HepG2 (cell line): ENCODE data around the gene INO80B. TPM values are rescaled to one million over a fixed set of nuclear protein-coding genes. Genes with fewer than 3 reads are reported as not detected.

ENCODE experiments used
- CAMTA2 ChIP-seq: sonication (generic); formaldehyde crosslinking; IDR thresholded peaks from 2 replicates; pipeline ENCODE4 v1.4.0; 2020; ENCODE audit warnings: mild to moderate bottlenecking, missing genetic modification reagents, borderline replicate concordance
- CCDC6 ChIP-seq: sonication (generic); formaldehyde crosslinking; IDR thresholded peaks from 2 replicates; pipeline ENCODE4 v1.8.1; 2022; ENCODE audit warnings: mild to moderate bottlenecking, missing genetic modification reagents, moderate library complexity
- EED ChIP-seq: sonication (generic); formaldehyde crosslinking; IDR thresholded peaks from 2 replicates; pipeline ENCODE4 v1.5.0; 2020; ENCODE audit warnings: mild to moderate bottlenecking, missing genetic modification reagents
- EHMT2 ChIP-seq: fragments of 200-600 bp; sonication (generic); IDR thresholded peaks from 2 replicates; pipeline ENCODE4 v1.7.0; 2017; ENCODE audit warnings: antibody characterized with exemption, low read depth, low read length, borderline replicate concordance
- GABPA ChIP-seq, 2 experiments: IDR thresholded peaks; 2 replicates each; pipeline ENCODE4 v1.6.1; 2011 to 2016; ENCODE audit warnings: low read depth in 2 of 2, low read length in 1 of 2, missing biosample characterization in 1 of 2, missing genetic modification characterization in 1 of 2
- KDM2A ChIP-seq: sonication (generic); formaldehyde crosslinking; IDR thresholded peaks from 2 replicates; pipeline ENCODE4 v1.4.0; 2020; ENCODE audit warnings: low read depth, missing genetic modification reagents, borderline replicate concordance
- MAZ ChIP-seq, 2 experiments: sonication (generic) in 1 of 2; formaldehyde crosslinking in 1 of 2; IDR thresholded peaks; 2 replicates each; pipeline versions ENCODE4 v1.5.0 to v1.6.1; 2012 to 2020; ENCODE audit warnings: low read depth in 2 of 2, mild to moderate bottlenecking in 2 of 2, borderline replicate concordance in 1 of 2, improper control_type of control experiment in 1 of 2, low read length in 1 of 2, missing genetic modification reagents in 1 of 2, moderate library complexity in 1 of 2
- MYPOP ChIP-seq: sonication (generic); formaldehyde crosslinking; IDR thresholded peaks from 2 replicates; pipeline ENCODE4 v1.8.1; 2023; ENCODE audit warnings: mild to moderate bottlenecking, moderate library complexity, missing genetic modification reagents
- PCBP2 ChIP-seq: fragments of 200-400 bp; formaldehyde crosslinking; optimal IDR thresholded peaks from 2 replicates; pipeline ENCODE3; 2018; ENCODE audit warnings: low read length, low read depth; ENCODE audit not compliant: poor library complexity, severe bottlenecking
- PHF5A ChIP-seq: IDR thresholded peaks from one replicate; pipeline ENCODE4 v1.6.1; 2018; ENCODE audit warnings: low read depth, missing genetic modification reagents; ENCODE audit not compliant: unreplicated experiment
- POLR2AphosphoS2 ChIP-seq: IDR thresholded peaks from 2 replicates; pipeline ENCODE4 v1.6.1; 2011; ENCODE audit warnings: low read depth, low read length, improper control_type of control experiment
- RAD21 ChIP-seq: fragments of 450-650 bp; formaldehyde crosslinking; IDR thresholded peaks from 2 replicates; pipeline ENCODE4 v1.5.0; 2020; ENCODE audit warnings: mild to moderate bottlenecking
- RFX1 ChIP-seq: fragments of 450-650 bp; IDR thresholded peaks from 2 replicates; pipeline ENCODE4 v1.6.1; 2017
- RXRA ChIP-seq: sonication (generic); formaldehyde crosslinking; IDR thresholded peaks from 2 replicates; pipeline ENCODE4 v1.5.1; 2020; ENCODE audit warnings: missing genetic modification reagents
- SATB2 ChIP-seq: sonication (generic); formaldehyde crosslinking; IDR thresholded peaks from 2 replicates; pipeline ENCODE4 v1.5.0; 2020; ENCODE audit warnings: missing genetic modification reagents
- SP140L ChIP-seq: sonication (generic); formaldehyde crosslinking; IDR thresholded peaks from 2 replicates; pipeline ENCODE4 v1.4.0; 2020; ENCODE audit warnings: missing genetic modification reagents, borderline replicate concordance
- SRY ChIP-seq: sonication (generic); formaldehyde crosslinking; IDR thresholded peaks from 2 replicates; pipeline ENCODE4 v1.8.0; 2022; ENCODE audit warnings: mild to moderate bottlenecking, missing genetic modification reagents
- TCF12 ChIP-seq, 2 experiments: fragments of 450-650 bp in 1 of 2; sonication (generic) in 1 of 2; formaldehyde crosslinking in 1 of 2; IDR thresholded peaks; 2 replicates each; pipeline versions ENCODE4 v1.6.1 to v1.8.0; 2017 to 2022; ENCODE audit warnings: antibody characterized with exemption in 1 of 2, mild to moderate bottlenecking in 1 of 2, missing genetic modification reagents in 1 of 2, moderate library complexity in 1 of 2
- TGIF2 ChIP-seq: IDR thresholded peaks from 2 replicates; pipeline ENCODE4 v1.6.1; 2016; ENCODE audit warnings: control low read depth, missing compliant biosample characterization
- YY1 ChIP-seq: IDR thresholded peaks from 2 replicates; pipeline ENCODE4 v1.6.1; 2011; ENCODE audit warnings: low read length, low read depth, moderate library complexity, mild to moderate bottlenecking; ENCODE audit not compliant: insufficient read depth, insufficient replicate concordance
- ZNF33A ChIP-seq: sonication (generic); formaldehyde crosslinking; IDR thresholded peaks from 2 replicates; pipeline ENCODE4 v1.5.1; 2020; ENCODE audit warnings: missing genetic modification reagents, mild to moderate bottlenecking, moderate library complexity, borderline replicate concordance
- ZNF343 ChIP-seq: sonication (generic); formaldehyde crosslinking; IDR thresholded peaks from 2 replicates; pipeline ENCODE4 v1.4.0; 2020; ENCODE audit warnings: mild to moderate bottlenecking, missing genetic modification reagents
- ZNF44 ChIP-seq: sonication (generic); formaldehyde crosslinking; IDR thresholded peaks from 2 replicates; pipeline ENCODE4 v1.5.1; 2020; ENCODE audit warnings: mild to moderate bottlenecking, missing genetic modification reagents
- ZNF576 ChIP-seq: sonication (generic); formaldehyde crosslinking; IDR thresholded peaks from 2 replicates; pipeline ENCODE4 v1.4.0; 2020; ENCODE audit warnings: mild to moderate bottlenecking, missing genetic modification reagents
- ZNF616 ChIP-seq: sonication (generic); formaldehyde crosslinking; IDR thresholded peaks from 2 replicates; pipeline ENCODE4 v1.5.0; 2020; ENCODE audit warnings: low read depth, mild to moderate bottlenecking, missing genetic modification reagents
- ZNF768 ChIP-seq: sonication (generic); formaldehyde crosslinking; IDR thresholded peaks from 2 replicates; pipeline ENCODE4 v1.4.0; 2020; ENCODE audit warnings: missing genetic modification reagents
- ZSCAN29 ChIP-seq: sonication (generic); formaldehyde crosslinking; conservative IDR thresholded peaks from 2 replicates; pipeline ENCODE4 v1.4.0; 2020; ENCODE audit warnings: mild to moderate bottlenecking, missing genetic modification reagents
- polyA plus RNA-seq, 8 experiments: library from polyadenylated mRNA; depleted of rRNA in 3 of 8; stranded (reverse) in 7 of 8; unstranded in 1 of 8; fragments of >200 nt; fragmentation: Illumina TruSeq in 4 of 8; extraction: Trizol in 4 of 8; gene quantifications; 2 replicates each; pipeline versions ENCODE4 v1.2.1 to v1.2.3, GENCODE V29; 2011 to 2016; ENCODE audit warnings: low read depth in 4 of 8, missing spikeins in 1 of 8, mixed read lengths in 1 of 8; ENCODE audit not compliant: insufficient read depth in 1 of 8
- total RNA-seq, 5 experiments: library from RNA; depleted of rRNA; stranded (reverse); fragments of >200 nt; fragmentation: Illumina TruSeq; extraction: Trizol; gene quantifications; 2 replicates each; pipeline ENCODE4 v1.2.3, GENCODE V29; 2016; ENCODE audit warnings: low read depth in 1 of 5
- TF ChIP-seq, protein P1 (sequence below): sonication (generic); formaldehyde crosslinking; IDR thresholded peaks from 2 replicates; pipeline ENCODE4 v1.8.0; 2022; ENCODE audit warnings: low read depth, missing genetic modification reagents

Gene INO80B
- total and polyA plus RNA-seq, 2 of the 13 experiments (the other 11 are each of a cell fraction or from before 2014, with no cell fraction given): 6.2 to 14.5 TPM

- TF ChIP-seq SATB2 (CRISPR knock-in tag) (no peak), ZNF343 (CRISPR knock-in tag) (no peak), ZNF616 (CRISPR knock-in tag) (0 out of 2 replicates have a peak, but pooled peaks have one; percentile 41), ZNF33A (no peak), SP140L (CRISPR knock-in tag) (no peak), EED (no peak), ZNF576 (CRISPR knock-in tag) (0 out of 2 replicates have a peak, but pooled peaks have one; percentile 71), CCDC6 (peak; percentile 49; the same call in 1 of the 2 replicates), MAZ (IDR thresholded peaks at IDR 0.05; ENCODE audit: borderline replicate concordance, low read depth, low read length) (no peak), MAZ (CRISPR knock-in tag; IDR thresholded peaks at IDR 0.05; ENCODE audit: low read depth) (no peak), POLR2AphosphoS2 (0 out of 2 replicates have a peak, but pooled peaks have one; percentile 54), ZNF44 (CRISPR knock-in tag) (0 out of 2 replicates have a peak, but pooled peaks have one; percentile 26), RFX1 (no peak), MYPOP (CRISPR knock-in tag) (peak; percentile 16), TGIF2 (CRISPR knock-in tag) (no peak), RXRA (CRISPR knock-in tag) (no peak), SRY (CRISPR knock-in tag) (no peak), YY1 (peak; percentile 8), PHF5A (peak; percentile 25), GABPA (IDR thresholded peaks at IDR 0.05; ENCODE audit: low read depth, low read length) (no peak), GABPA (CRISPR knock-in tag; IDR thresholded peaks at IDR 0.05; ENCODE audit: low read depth) (0 out of 2 replicates have a peak, but pooled peaks have one; percentile 20), CAMTA2 (CRISPR knock-in tag) (no peak), TCF12 (IDR thresholded peaks at IDR 0.05) (no peak), TCF12 (CRISPR knock-in tag; IDR thresholded peaks at IDR 0.05) (no peak), ZNF768 (CRISPR knock-in tag) (no peak), KDM2A (CRISPR knock-in tag) (peak; percentile 3; the same call in 1 of the 2 replicates), EHMT2 (no peak), PCBP2 (no peak), ZSCAN29 (CRISPR knock-in tag) (no peak), RAD21 (CRISPR knock-in tag) (no peak)
- TF ChIP-seq, protein P1, sequence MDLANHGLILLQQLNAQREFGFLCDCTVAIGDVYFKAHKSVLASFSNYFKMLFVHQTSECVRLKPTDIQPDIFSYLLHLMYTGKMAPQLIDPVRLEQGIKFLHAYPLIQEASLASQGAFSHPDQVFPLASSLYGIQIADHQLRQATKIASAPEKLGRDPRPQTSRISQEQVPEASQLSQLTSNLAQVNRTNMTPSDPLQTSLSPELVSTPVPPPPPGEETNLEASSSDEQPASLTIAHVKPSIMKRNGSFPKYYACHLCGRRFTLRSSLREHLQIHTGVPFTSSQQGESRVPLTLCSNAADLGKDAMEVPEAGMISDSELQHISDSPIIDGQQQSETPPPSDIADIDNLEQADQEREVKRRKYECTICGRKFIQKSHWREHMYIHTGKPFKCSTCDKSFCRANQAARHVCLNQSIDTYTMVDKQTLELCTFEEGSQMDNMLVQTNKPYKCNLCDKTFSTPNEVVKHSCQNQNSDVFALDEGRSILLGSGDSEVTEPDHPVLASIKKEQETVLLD (CRISPR knock-in tag): no peak
Measured at GRCh38 chr2:74424995-74425406, 29.9 kb upstream of the INO80B start (continued).
